GM20431 (cell line): ENCODE data around the gene LLGL2.

Experiments used
- in situ Hi-C: fragments of 300-500 bp; cut with MseI, MboI; formaldehyde crosslinking; loops from one replicate; pipeline ENCODE4 v1.15.0; 2020; ENCODE audit warnings: low sequenced_read_pairs; ENCODE audit not compliant: unreplicated experiment

LLGL2 gene

GRCh38 chr17:75542229-75542628 lies 16.7 kb downstream of the LLGL2 start:
- in situ Hi-C loops: no loop called here

GRCh38 chr17:75542728-75543336 lies 17.3 kb downstream of the LLGL2 start:
- in situ Hi-C loops: no loop called here

- in situ Hi-C loops: no loop called here
Measured at GRCh38 chr17:75544250-75544649, 18.8 kb downstream of the LLGL2 start.

DNA sequence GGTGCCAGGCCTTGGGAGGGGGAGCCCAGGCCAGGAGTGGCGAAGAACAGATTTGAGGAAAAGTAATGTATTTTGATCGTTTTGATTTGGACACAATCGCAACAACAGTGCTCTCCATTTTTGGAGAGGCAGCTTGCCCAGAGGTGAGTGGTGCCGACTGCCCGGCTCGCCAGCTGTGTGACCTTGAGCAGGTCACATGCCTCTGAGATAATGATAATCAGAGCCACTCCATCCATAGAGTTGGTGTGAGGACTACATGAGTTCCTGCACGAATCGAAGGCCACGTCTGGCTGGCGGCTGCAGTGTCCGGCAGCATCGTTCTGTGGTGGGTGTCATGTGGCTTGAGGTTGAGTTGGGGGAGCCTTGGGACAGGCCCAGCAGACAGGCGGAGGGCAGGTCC lies 20.7 kb downstream of the LLGL2 start:
- in situ Hi-C loops: no loop called here

DNA sequence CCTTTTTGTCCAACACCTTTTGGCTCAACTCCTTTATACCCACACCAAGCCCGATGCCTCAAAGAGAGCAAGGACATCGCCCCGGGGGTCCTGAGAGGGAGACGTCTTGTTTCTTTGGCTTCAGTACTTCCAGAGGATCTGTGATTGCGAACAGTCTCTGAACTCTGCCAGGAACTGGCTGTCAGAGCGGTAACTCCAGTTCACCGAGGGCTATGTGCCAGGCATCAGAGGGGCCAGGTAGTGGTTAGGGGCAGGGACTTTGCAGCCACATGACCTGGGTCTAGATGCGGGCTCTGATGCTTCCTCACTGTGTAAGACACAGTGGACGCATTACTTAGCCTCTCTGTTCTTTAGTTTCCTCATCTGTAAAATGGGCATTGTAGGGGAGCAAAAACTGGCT lies 21.6 kb downstream of the LLGL2 start:
- in situ Hi-C loops: no loop called here

GRCh38 chr17:75548813-75549212 lies 23.3 kb downstream of the LLGL2 start:
- in situ Hi-C loops: no loop called here

DNA sequence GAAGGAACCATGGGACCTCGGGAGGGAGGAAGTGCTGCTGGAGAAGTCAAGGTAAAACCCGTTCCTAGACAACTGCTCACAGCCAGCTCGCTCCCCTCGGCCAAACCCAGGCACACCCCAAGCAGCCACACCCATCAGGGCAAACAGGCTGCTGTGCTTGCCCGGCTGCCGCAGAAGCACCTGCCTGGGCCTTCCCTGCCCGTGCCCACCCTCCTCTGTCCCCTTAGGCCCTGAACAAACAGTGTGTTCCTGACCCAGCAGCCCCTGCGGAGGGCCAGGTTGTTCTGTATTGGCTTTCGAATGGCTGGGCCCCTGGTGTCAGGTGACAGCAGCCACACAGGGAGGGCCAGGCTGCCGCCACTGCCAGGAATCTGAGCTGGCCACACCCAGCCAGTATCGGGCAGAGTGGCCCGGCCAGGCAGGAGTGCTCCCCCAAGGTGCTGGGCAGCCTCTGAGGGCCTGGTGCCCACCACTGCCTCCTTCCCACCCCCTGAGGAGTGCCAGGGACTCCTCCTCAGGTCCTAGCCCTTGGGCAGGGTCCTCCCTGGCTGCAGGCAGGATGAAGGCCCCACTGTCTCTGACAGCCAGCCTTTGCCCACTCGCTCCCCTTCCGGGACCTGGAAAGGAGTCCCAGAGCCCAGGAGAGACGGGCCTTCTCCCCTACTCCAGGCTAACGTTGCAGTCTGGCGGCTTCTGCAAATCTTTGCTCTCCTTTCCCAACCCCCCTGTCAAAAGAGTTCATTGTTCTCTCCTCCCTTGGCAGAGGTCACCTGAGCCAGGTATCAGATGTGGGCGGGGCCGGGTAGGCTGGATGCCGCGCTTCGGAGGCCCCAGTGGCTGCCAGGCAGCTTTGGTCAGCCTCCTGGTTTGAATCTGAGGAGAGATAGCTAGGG lies 24.0 kb downstream of the LLGL2 start:
- in situ Hi-C loops: no loop called here

DNA sequence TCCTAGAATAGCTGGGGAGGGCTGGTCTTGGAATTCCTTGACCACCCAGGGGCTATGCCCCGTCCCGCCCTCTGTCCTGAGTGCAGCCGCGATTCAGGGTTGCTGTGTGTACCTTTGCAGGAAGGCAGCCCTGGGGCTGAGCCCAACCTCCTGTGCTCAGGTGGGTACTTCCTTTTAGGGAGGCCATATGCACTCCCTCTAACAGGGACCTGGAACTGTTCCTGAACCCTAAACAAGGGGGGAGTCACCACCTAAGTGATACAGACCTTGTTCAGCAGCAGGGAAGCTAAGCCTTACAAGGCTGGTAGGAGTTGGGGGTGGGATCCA lies 24.6 kb downstream of the LLGL2 start:
- in situ Hi-C loops: no loop called here

- in situ Hi-C loops: no loop called here
Measured at GRCh38 chr17:75551266-75551665, 25.8 kb downstream of the LLGL2 start.

GRCh38 chr17:75552425-75553294 lies 27.2 kb downstream of the LLGL2 start:
- in situ Hi-C loops: no loop called here

DNA sequence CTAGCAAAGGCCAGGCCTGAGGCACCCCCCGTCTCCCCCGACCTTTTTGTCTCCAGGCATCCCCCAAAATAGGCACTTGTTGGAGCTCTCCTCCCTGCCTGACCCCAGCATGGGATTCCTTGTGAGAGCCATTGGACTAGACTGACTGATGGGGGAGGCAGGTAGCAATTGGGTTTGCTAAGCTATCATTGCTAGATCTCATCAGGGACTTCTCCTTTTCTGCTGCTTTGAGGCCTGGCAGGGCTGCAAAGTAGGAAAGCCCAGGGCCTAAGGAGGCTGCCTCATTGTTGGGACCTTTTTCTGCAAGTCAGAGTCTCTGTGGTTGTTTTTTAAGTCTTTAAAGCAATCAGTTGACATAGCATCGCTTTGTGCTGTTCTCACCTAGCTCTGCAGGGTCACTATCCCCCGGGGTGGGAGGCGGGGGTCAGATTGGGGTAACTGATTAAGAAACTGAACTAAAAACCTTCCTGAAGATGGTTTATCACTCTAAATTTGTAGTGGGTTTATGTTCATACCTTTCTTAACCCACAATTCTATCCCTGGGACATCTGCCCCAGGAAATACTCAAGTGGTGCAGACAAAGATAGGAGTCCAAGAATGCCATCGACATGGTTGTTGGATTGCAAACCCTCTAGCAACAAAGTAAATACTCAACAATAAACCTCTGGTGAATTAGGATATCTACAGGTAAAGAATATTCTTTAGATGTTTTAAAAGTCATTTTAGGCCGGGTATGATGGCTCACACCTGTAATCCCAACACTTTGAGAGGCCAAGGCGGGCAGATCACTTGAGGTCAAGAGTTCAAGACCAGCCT lies 28.0 kb downstream of the LLGL2 start:
- in situ Hi-C loops: no loop called here

- in situ Hi-C loops: no loop called here
Measured at GRCh38 chr17:75555679-75556153, 30.2 kb downstream of the LLGL2 start.

GRCh38 chr17:75557075-75557851 lies 31.8 kb downstream of the LLGL2 start:
- in situ Hi-C loops: no loop called here

- in situ Hi-C loops: no loop called here
Measured at GRCh38 chr17:75557852-75558665, 32.6 kb downstream of the LLGL2 start.

- in situ Hi-C loops: no loop called here
Measured at GRCh38 chr17:75558666-75559530, 33.4 kb downstream of the LLGL2 start.

DNA sequence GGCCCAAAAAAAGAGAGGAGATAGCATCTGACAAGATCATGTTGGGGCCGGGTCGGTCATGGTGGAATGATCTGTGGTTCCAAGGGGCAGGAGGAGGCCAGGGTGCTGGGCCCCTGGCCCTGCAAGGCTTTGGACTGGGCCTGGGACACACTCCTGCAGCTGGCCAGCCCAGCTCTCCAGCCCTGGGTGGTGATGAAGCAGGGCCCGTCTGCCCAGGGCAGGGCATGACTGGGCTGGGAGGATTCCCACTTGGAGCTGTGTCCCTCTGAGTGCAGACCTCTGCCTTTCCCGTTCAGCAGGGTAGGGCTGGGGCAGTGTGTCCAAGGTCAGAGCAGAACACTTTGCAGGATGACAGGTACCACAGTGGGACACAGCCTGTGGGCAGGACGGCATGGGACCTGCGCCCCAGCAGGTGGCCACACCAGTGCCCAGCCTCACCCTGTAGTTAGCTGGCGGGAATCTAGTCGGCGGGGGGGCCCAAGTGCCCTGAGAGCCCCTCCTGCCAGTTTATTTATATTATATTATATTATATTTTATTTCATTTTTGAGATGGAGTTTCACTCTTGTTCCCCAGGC lies 34.5 kb downstream of the LLGL2 start:
- in situ Hi-C loops: no loop called here

DNA sequence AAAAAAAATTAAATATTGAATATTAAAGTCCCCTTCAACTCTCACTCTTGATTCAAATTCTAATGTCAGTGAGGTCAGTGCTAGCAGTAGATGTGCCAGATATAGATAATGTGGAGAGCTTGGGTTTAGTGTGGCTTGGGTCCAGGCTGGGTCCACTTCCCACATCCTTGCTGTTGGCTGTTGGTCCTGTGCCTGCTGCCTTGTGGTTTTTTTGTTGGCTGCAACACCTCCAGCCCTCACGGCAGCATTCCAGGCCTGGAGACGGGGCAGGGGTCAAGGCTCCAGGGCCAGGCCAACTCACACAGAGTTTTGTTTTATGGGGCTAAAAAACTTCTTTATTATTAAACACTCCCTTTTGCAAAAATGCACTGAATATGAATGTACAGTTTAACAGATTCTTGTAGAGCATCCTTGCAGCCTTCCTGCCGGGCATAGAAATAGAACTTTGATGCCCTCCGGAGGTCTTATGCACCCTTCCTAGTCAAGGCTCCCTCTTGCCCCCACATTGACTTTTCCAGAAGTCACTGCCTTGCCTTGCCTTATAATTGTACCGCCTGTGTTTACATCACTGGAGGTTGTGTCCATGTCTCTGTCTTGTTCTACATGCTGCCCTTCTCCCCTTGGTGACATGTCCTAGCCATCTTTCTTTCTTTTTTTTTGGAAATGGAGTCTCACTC lies 36.6 kb downstream of the LLGL2 start:
- in situ Hi-C loops: no loop called here
